Breast epithelium (tissue), 4 donors: Measurements from ENCODE around the gene NFIB. TPM values are rescaled to one million over a fixed set of nuclear protein-coding genes. Genes with fewer than 3 reads are reported as not detected.

Experiments used
- DNase-seq, 2 donors: peaks; one replicate each; pipeline ENCODE4 v3.0.0-alpha.2; 2019; ENCODE audit warnings: low spot score in 2 of 2
- H3K27ac ChIP-seq, 2 donors: fragments of 200-600 bp; sonication (generic) in 1 of 2; one replicate each; pipeline ENCODE4 v1.5.1; 2016 to 2019; ENCODE audit warnings: mild to moderate bottlenecking in 1 of 2
- H3K27me3 ChIP-seq, 2 donors: fragments of 200-600 bp; sonication (generic) in 1 of 2; one replicate each; pipeline versions ENCODE4 v1.5.1 to v1.6.0; 2017 to 2019; ENCODE audit warnings: control low read depth in 1 of 2, mild to moderate bottlenecking in 1 of 2
- H3K36me3 ChIP-seq: fragments of 200-600 bp; one replicate; pipeline ENCODE4 v1.5.1; 2019
- H3K4me1 ChIP-seq, 2 donors: fragments of 200-600 bp; sonication (generic); one replicate each; pipeline ENCODE4 v1.5.1; 2016 to 2019; ENCODE audit warnings: control low read depth in 1 of 2
- H3K4me3 ChIP-seq, 3 donors: fragments of 200-600 bp; sonication (generic); 1 replicate in 2 of 3; 2 replicates in 1 of 3; pipeline ENCODE4 v1.5.1; 2016 to 2019; ENCODE audit warnings: mild to moderate bottlenecking in 3 of 3, moderate library complexity in 2 of 3
- H3K9me3 ChIP-seq, 2 donors: fragments of 200-600 bp; sonication (generic) in 1 of 2; one replicate each; pipeline ENCODE4 v1.5.1; 2016 to 2019; ENCODE audit warnings: control low read depth in 1 of 2
- CTCF ChIP-seq, 3 donors: fragments of 450-650 bp; IDR thresholded peaks; one replicate each; pipeline ENCODE4 v1.5.1; 2016 to 2017; ENCODE audit warnings: antibody characterized with exemption in 3 of 3, mild to moderate bottlenecking in 3 of 3, moderate library complexity in 3 of 3
- POLR2A ChIP-seq: fragments of 450-650 bp; IDR thresholded peaks from one replicate; pipeline ENCODE4 v1.6.1; 2016; ENCODE audit warnings: antibody characterized with exemption, mild to moderate bottlenecking, moderate library complexity
- POLR2AphosphoS5 ChIP-seq, 3 donors: sonication (generic); formaldehyde crosslinking; IDR thresholded peaks; one replicate each; pipeline ENCODE4 v1.6.1; 2017; ENCODE audit warnings: antibody characterized with exemption in 3 of 3
- intact Hi-C: fragments of 100-400 bp; cut with DNase I; formaldehyde crosslinking; loops from one replicate; pipeline ENCODE4 v1.15.1; 2023; ENCODE audit warnings: low total_unique reads
- total RNA-seq, 3 donors: library from RNA; depleted of rRNA; stranded (reverse); fragments of >200 nt; gene quantifications; one replicate each; pipeline ENCODE4 v1.1.0, GENCODE V29; 2016

Gene NFIB
- total RNA-seq, 3 donors from 2014 or later, result 95.2 to 237 (median 105) TPM

- no peak for DNase-seq
- Histone ChIP-seq H3K27me3 (no peaks in the 10 kb centered on the region), H3K4me3 (no peak overlapping the region), H3K27ac (peak overlapping the region; percentile 21 to 56), H3K36me3 (no peaks in the 10 kb centered on the region), H3K9me3 (no peaks in the 10 kb centered on the region), H3K4me1 (peaks cover 0 to 16% of the 10 kb centered on the region in 2 donors)
- TF ChIP-seq CTCF (IDR thresholded peaks at IDR 0.05), result no peak
- no peak for TF ChIP-seq POLR2AphosphoS5 (IDR thresholded peaks at IDR 0.05)
- no peak for TF ChIP-seq POLR2A
- intact Hi-C loops, result no loop called here
Observed at GRCh38 chr9:14159440-14160216, 154.3 kb downstream of the NFIB start.

GRCh38 chr9:14158916-14159315, 155.0 kb downstream of the NFIB start:
- H3K36me3 ChIP-seq, result no peaks in the 10 kb centered on the region
- no peaks in the 10 kb centered on the region for H3K9me3 ChIP-seq
- intact Hi-C loops, result no loop called here
- H3K27ac ChIP-seq, result peak overlapping the region in 1 of 2 donors; percentile 56
- H3K27me3 ChIP-seq, result no peaks in the 10 kb centered on the region
- peaks cover 0 to 16% of the 10 kb centered on the region in 2 donors for H3K4me1 ChIP-seq
- DNase-seq, result no peak
- no peak for TF ChIP-seq POLR2A
- TF ChIP-seq POLR2AphosphoS5 (IDR thresholded peaks at IDR 0.05), result no peak
- TF ChIP-seq CTCF (IDR thresholded peaks at IDR 0.05), result no peak
- H3K4me3 ChIP-seq, result no peak overlapping the region

GRCh38 chr9:14158136-14158813, 155.7 kb downstream of the NFIB start:
- no peak for DNase-seq
- Histone ChIP-seq H3K9me3 (no peaks in the 10 kb centered on the region), H3K4me3 (no peak overlapping the region), H3K27ac (peak overlapping the region in 1 of 2 donors; percentile 56), H3K27me3 (no peaks in the 10 kb centered on the region), H3K4me1 (peaks cover 0 to 16% of the 10 kb centered on the region in 2 donors), H3K36me3 (no peaks in the 10 kb centered on the region)
- no peak for TF ChIP-seq CTCF (IDR thresholded peaks at IDR 0.05)
- TF ChIP-seq POLR2A, result no peak
- no peak for TF ChIP-seq POLR2AphosphoS5 (IDR thresholded peaks at IDR 0.05)
- intact Hi-C loops, result no loop called here

GRCh38 chr9:14157191-14157590, 156.8 kb downstream of the NFIB start:
- H3K27me3 ChIP-seq, result no peaks in the 10 kb centered on the region
- no peak for DNase-seq
- H3K4me3 ChIP-seq, result no peak overlapping the region
- H3K4me1 ChIP-seq, result peaks cover 0 to 16% of the 10 kb centered on the region in 2 donors
- no peaks in the 10 kb centered on the region for H3K9me3 ChIP-seq
- intact Hi-C loops, result no loop called here
- no peak for TF ChIP-seq POLR2AphosphoS5 (IDR thresholded peaks at IDR 0.05)
- no peak for TF ChIP-seq CTCF (IDR thresholded peaks at IDR 0.05)
- no peak for TF ChIP-seq POLR2A
- H3K36me3 ChIP-seq, result no peaks in the 10 kb centered on the region
- H3K27ac ChIP-seq, result no peak overlapping the region

GRCh38 chr9:14156046-14156445, 157.9 kb downstream of the NFIB start:
- Histone ChIP-seq H3K27me3 (no peaks in the 10 kb centered on the region), H3K4me1 (peaks cover 0 to 16% of the 10 kb centered on the region in 2 donors), H3K27ac (peak overlapping the region; percentile 32 to 74), H3K36me3 (no peaks in the 10 kb centered on the region), H3K9me3 (no peaks in the 10 kb centered on the region), H3K4me3 (peak overlapping the region in 2 of 3 donors; percentile 3)
- TF ChIP-seq POLR2A, result no peak
- no peak for TF ChIP-seq CTCF (IDR thresholded peaks at IDR 0.05)
- no peak for TF ChIP-seq POLR2AphosphoS5 (IDR thresholded peaks at IDR 0.05)
- no peak for DNase-seq
- intact Hi-C loops, result no loop called here
